Colonic mucosa (tissue), 4 donors: Measurements from ENCODE around the gene IL26. TPM values are rescaled to one million over a fixed set of nuclear protein-coding genes. Genes with fewer than 3 reads are reported as not detected.

ENCODE experiments used
- DNase-seq: peaks from one replicate; pipeline ENCODE4 v3.0.0-alpha.2; 2020
- H3K27ac ChIP-seq: fragments of 200-600 bp; one replicate; pipeline ENCODE4 v1.8.0; 2021
- H3K27me3 ChIP-seq: fragments of 200-600 bp; one replicate; pipeline ENCODE4 v1.8.0; 2021
- H3K36me3 ChIP-seq: fragments of 200-600 bp; one replicate; pipeline ENCODE4 v1.8.0; 2021
- H3K4me1 ChIP-seq: fragments of 200-600 bp; one replicate; pipeline ENCODE4 v1.8.0; 2021; ENCODE audit warnings: mild to moderate bottlenecking
- H3K4me3 ChIP-seq: fragments of 200-600 bp; one replicate; pipeline ENCODE4 v1.8.0; 2021
- H3K9ac ChIP-seq, 2 donors: one replicate each; pipeline ENCODE4 v1.7.0; 2013; ENCODE audit warnings: control low read depth in 2 of 2, low read depth in 2 of 2, low read length in 2 of 2
- H3K9me3 ChIP-seq: fragments of 200-600 bp; one replicate; pipeline ENCODE4 v1.8.0; 2021
- intact Hi-C: fragments of 100-400 bp; cut with DNase I; formaldehyde crosslinking; loops from one replicate; pipeline ENCODE4 v1.14.1; 2022
- total RNA-seq, 2 donors: library from RNA; stranded (reverse); fragmentation: NEBNext Ultra II Directional in 1 of 2; extraction: Animal tissue kit (Norgen Biotek cat#: 25700) in 1 of 2; gene quantifications; one replicate each; pipeline ENCODE4 v1.2.1, GENCODE V29; 2021
- TF ChIP-seq, protein P1 (sequence below): fragments of 200-600 bp; IDR thresholded peaks from one replicate; pipeline ENCODE4 v1.8.0; 2022; ENCODE audit warnings: antibody characterized with exemption, mild to moderate bottlenecking
- donor health status: healthy.
- donor health status: DM: no; HTN: no; CAD: no.
- donor health status: DM: no; HTN: no; CAD: no.

Gene IL26
- total RNA-seq, 2 donors from 2014 or later = not detected

DNA sequence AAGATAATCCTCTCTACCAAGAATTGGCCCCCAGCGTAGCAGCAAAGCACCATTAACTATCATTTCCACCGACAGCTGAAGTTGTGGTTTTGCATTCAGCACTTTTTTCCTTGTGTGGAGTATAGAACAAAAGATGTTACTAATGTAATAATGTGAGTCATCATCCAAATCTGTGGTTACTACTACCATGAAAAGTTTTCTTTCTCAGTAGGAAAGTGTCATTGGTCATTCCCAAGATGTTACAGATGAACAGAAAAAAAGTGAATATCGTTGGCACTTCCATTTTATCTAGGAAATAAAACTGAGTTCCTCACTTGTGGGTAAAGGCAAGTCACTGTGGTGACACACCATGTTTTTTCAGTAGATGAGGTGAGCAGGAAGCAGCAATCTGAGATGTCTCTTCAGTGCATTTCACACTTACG is 35.8 kb downstream of the IL26 start:
- no peak for DNase-seq
- Histone ChIP-seq H3K36me3 (no peaks in the 10 kb centered on the region), H3K4me3 (no peak overlapping the region), H3K9me3 (no peaks in the 10 kb centered on the region), H3K27me3 (no peaks in the 10 kb centered on the region), H3K27ac (no peak overlapping the region), H3K4me1 (no peaks in the 10 kb centered on the region), H3K9ac (no peak overlapping the region)
- TF ChIP-seq, protein P1, sequence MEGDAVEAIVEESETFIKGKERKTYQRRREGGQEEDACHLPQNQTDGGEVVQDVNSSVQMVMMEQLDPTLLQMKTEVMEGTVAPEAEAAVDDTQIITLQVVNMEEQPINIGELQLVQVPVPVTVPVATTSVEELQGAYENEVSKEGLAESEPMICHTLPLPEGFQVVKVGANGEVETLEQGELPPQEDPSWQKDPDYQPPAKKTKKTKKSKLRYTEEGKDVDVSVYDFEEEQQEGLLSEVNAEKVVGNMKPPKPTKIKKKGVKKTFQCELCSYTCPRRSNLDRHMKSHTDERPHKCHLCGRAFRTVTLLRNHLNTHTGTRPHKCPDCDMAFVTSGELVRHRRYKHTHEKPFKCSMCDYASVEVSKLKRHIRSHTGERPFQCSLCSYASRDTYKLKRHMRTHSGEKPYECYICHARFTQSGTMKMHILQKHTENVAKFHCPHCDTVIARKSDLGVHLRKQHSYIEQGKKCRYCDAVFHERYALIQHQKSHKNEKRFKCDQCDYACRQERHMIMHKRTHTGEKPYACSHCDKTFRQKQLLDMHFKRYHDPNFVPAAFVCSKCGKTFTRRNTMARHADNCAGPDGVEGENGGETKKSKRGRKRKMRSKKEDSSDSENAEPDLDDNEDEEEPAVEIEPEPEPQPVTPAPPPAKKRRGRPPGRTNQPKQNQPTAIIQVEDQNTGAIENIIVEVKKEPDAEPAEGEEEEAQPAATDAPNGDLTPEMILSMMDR = no peak
- intact Hi-C loops = no loop called here

DNA sequence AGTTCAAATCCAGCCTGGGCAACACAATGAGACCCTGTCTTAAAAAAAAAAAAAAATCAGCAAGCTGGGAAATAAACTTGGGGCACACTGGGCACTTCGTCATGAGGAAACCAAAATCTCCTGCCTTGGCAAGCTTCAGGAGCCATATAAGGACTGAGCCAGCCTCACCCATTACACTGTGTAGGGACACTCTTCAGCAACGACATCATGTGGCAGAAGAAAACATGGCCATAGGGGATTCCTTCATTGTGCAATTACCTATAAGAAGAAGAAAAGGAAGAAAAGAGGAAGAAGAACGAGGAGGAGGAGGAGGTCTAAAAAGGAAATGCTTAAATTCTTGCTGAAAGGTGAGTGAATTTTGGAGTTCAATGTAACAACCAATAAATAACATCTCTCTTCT is 40.0 kb downstream of the IL26 start:
- Histone ChIP-seq H3K4me1 (no peaks in the 10 kb centered on the region), H3K4me3 (no peak overlapping the region), H3K9ac (no peak overlapping the region), H3K9me3 (no peaks in the 10 kb centered on the region), H3K27me3 (no peaks in the 10 kb centered on the region), H3K36me3 (no peaks in the 10 kb centered on the region), H3K27ac (no peak overlapping the region)
- intact Hi-C loops = no loop called here
- TF ChIP-seq, protein P1 = no peak
- no peak for DNase-seq

DNA sequence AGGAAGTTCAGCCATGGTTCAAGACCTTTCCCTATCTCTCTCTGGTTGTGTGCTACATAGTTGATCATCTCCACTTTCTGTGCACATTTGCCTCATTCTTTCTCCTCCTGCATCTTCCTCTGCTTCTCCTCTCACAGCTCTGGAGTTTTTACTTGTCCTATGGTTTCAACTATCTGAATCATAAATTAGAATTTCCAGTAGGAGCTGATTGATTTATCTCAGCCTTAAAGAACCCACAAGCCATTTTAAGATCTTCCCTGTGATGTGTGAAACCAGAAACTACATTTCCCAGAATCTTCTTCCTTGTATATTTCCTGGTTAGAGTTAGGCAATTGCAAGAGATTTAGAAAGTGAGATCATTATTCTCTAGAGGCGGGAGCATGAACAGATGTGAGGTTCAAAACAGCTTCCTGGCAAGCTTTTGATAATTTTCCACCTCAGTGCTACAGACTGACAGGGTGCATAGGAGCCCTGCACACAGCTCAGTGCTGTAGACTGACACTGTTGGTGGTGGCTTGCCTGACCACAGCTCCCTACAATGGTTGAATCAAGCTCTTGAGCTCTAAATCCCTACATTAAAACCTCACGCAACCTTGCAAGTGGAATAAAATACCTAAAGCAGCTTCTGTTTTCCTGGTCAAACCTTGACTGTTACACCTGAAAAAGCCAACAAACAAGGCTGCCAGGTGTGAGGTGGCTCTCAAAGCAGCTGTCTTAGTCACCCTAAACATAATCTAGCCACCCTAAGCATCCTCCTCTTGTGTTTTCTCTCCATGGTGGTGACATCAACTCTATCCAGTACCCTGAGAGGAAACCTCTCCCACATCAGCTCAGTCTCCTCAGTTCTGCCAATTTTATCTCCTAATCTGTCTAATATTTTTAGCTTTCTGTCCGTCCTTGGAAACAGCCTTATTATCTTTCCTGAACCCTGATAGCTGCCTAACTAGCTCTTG is 44.5 kb downstream of the IL26 start:
- Histone ChIP-seq H3K27ac (no peak overlapping the region), H3K27me3 (no peaks in the 10 kb centered on the region), H3K9ac (no peak overlapping the region), H3K4me1 (no peaks in the 10 kb centered on the region), H3K4me3 (no peak overlapping the region), H3K36me3 (no peaks in the 10 kb centered on the region), H3K9me3 (no peaks in the 10 kb centered on the region)
- no peak for DNase-seq
- TF ChIP-seq, protein P1 = no peak
- intact Hi-C loops = no loop called here

DNA sequence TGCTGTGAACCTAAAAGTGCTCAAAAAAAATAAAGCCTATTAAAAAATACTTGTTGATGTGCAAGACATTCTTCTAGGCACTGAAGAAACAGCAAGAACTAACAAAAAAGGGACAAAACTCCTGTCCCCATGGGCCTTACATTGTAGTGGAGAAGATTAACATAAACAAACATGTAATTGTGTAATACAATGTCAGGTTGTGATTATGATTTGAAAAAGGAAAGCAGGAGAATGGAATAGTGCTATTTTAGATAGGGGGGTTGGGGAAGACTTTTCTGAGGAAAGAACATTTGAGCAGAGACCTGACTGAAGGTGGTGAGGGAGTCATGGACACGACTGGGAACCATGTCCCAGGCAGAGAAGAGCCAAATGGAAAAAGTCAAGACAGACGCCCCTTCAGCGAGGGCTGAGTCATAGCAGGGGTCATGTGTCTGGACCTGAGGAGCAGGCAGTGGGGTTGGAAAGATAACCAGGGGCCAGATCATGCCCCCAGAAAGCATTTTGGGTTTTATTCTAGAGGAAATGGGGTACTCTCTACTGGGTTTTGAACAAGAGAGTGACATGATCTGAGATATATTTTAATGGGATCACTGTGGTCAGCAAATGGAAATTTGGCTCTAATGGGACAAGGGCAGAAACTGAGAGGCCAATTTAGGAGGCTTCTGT is 46.7 kb downstream of the IL26 start:
- H3K27me3 ChIP-seq = no peaks in the 10 kb centered on the region
- no peaks in the 10 kb centered on the region for H3K36me3 ChIP-seq
- TF ChIP-seq, protein P1 = no peak
- no peak overlapping the region for H3K27ac ChIP-seq
- intact Hi-C loops = no loop called here
- H3K9me3 ChIP-seq = no peaks in the 10 kb centered on the region
- no peaks in the 10 kb centered on the region for H3K4me1 ChIP-seq
- H3K4me3 ChIP-seq = no peak overlapping the region
- no peak overlapping the region for H3K9ac ChIP-seq
- DNase-seq = no peak

DNA sequence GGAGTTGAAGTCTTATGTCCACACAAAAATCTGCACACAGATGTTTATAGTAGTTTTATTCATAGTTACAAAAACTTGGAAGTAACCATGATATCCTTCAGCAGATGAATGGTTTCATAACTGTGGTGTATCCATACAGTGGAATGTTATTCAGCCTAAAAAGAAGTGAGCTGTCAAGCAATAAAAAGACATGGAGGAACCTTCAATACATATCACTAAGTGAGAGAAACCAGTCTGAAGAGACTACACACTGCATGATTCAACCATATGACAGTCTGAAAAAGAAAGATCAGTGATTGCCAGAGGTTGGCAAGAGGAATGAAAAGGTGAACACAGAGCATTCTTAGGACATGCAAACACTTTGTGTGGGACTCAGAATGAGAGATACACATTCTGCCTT is 47.4 kb downstream of the IL26 start:
- Histone ChIP-seq H3K4me3 (no peak overlapping the region), H3K4me1 (no peaks in the 10 kb centered on the region), H3K27me3 (no peaks in the 10 kb centered on the region), H3K9ac (no peak overlapping the region), H3K27ac (no peak overlapping the region), H3K9me3 (no peaks in the 10 kb centered on the region), H3K36me3 (no peaks in the 10 kb centered on the region)
- intact Hi-C loops = no loop called here
- DNase-seq = no peak
- TF ChIP-seq, protein P1 = no peak
